ENCODE measurements around the gene RNF128. TPM values are rescaled to one million over a fixed set of nuclear protein-coding genes. Genes with fewer than 3 reads are reported as not detected.
A peak's percentile ranks its signal among the peaks of the same experiment; 100 is the strongest.

The RNF128 gene
- not detected in 2 replicates for polyA plus RNA-seq (2014; cell fraction: cytosol; rRNA removed)
- not detected in 2 replicates for polyA plus RNA-seq (2014; cell fraction: nucleus; rRNA removed)

DNA sequence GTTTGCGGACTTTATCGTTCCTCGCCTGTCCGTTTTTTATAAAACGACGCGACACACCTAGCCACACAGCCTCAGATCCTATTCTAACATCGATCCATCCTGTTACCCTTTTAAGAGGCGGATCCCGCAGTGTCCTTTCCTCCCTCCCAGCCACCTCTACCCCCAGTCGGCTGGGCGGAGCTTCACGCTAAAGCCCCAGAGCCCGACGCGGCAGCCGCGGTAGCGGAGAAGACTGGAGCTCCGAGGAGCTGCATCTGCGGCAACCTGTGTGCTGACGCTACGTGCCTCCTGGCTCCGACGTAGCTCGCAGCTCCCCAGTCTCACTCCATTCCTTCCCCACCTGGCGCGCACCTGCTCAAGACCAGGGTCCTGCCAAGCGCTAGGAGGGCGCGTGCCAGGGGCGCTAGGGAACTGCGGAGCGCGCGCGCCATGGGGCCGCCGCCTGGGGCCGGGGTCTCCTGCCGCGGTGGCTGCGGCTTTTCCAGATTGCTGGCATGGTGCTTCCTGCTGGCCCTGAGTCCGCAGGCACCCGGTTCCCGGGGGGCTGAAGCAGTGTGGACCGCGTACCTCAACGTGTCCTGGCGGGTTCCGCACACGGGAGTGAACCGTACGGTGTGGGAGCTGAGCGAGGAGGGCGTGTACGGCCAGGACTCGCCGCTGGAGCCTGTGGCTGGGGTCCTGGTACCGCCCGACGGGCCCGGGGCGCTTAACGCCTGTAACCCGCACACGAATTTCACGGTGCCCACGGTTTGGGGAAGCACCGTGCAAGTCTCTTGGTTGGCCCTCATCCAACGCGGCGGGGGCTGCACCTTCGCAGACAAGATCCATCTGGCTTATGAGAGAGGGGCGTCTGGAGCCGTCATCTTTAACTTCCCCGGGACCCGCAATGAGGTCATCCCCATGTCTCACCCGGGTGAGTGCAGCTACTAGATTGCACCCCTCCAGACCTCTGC is at the start of gene RNF128:
RNF128 (plus strand) TSS at position 217 of the 953 bp plus-strand sequence; CDS start at position 430, 213 bp downstream.
- peak; percentile 1 for DNase-seq (ENCODE audit: low spot score)

DNA sequence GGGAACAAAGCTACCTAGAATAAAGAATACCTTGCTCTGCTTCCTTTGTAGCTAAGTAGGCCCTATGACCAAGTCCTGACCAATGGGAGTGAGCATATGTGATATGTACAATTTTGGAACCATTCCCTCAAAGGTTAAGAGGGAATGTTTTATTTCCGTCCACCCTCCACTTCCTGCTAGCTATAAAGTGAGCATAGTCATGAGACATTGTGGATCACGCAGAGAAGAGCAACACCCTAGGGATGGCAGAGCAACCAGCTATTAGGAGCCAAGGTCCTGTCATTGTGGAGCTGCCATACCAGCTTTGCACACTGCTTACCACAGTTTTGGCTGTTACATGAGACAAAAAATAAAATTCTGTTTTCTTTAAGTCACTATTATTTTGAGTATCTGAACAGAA is 45.8 kb upstream of the RNF128 start:
- DNase-seq (ENCODE audit: low spot score), result no peak

DNA sequence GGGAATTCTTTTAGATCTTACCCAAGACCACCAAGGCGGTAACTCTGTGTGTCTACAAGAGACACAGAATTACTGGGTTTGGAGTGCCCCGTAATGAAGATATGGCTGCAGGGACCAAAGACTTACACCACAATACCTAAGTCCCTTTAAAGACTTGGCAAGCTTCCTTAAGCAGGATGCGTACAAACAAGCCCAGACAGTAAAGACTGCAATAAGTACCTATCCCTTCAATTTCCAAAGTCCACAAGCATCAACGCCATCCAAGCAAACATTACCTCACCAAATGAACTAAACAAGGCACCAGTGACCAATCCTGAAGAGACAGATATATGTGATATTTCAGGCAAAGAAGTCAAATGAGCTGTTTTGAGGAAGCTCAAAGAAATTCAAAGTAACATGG is 42.3 kb upstream of the RNF128 start:
- no peak for DNase-seq (ENCODE audit: low spot score)

DNA sequence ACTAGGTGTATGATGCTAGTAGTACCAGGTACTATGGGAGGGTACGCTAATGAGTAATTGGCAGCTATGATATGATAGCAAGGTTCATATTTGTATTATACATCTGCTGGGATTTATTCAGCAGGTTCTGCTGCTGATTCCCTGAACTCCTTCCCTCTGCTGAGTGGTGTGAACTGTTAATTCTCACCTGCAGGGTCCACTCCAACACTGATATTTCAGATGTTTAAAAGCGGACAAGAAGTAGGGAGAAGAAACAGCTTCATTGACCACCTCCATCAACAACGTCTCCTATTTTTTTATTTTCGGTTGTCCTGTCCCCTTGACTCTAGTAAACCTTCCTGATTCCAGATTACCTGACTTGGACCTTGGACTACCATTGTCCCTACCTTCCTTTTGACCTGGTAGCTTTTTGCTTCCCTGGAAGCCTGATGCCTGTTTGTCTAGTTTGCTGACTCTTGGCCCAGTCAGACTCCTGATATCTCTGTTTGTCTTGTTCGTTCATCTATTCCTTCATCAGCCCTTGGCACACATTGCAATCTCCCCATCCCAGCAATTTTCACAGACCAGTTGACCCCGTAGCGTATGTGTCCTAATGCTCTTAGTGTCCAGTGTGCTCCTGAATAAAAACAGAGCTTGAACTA is 34.0 kb upstream of the RNF128 start:
- DNase-seq (ENCODE audit: low spot score), result no peak

DNA sequence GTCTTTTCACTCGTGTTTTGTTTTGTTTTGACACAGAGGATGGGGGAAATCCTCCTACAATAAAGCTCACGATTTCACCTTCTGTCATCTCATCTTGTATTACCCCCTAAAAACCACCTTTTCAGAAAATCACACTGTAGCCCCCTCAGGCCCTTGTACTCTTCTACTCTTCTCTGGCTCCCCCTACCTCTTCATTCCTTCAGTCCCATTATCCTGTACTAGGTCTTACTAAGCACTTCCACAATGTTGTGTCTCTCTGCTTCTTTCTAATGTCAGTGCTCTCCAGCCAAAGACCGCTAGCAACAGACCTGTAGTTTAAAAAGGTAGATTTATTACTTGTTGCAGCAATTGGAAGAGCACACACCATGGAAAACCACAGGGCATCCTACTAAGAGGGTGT is 30.0 kb upstream of the RNF128 start:
- no peak for DNase-seq (ENCODE audit: low spot score)

- DNase-seq (ENCODE audit: low spot score), result no peak
Observed at GRCh38 chrX:106698693-106699092, 27.8 kb upstream of the RNF128 start.

DNA sequence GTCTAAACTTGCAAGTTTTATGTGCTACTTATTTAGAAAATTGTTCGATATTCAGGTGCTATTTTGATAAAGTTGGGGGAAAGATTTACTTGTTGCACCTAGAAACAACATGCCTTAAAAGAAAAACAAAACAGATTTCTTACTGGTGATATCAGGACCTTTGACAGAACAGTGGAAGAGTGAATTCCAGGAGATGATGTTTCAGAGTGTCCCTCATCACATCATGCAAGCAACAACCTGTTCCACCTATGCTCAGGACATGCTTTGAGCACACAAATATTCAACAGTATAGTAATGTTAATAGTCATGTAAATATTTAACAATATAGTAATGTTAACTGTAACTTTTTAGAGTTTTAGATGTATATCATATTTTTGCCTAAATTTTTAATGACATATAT is 23.9 kb upstream of the RNF128 start:
- DNase-seq (ENCODE audit: low spot score), result no peak

DNA sequence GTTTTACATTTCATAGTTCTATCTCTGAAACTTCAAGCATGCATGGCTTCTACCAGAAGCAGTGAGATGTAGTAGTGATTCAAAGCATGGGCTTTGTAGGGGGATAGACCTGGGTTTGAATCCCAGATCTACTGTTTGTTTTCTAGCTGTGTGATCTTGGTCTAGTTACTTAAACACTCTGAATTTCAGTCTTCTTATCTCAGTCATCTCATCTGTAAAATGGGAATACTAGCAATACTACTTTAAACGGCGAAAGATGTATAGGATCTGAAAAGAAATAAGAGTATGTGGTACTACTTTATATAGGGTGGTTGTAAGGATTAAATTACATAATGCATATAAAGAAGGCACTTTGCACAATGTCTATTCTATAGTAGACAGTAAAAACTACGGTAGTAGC is 20.0 kb upstream of the RNF128 start:
- no peak for DNase-seq (ENCODE audit: low spot score)

GRCh38 chrX:106707771-106708454 is 18.6 kb upstream of the RNF128 start:
- no peak for DNase-seq (ENCODE audit: low spot score)

DNA sequence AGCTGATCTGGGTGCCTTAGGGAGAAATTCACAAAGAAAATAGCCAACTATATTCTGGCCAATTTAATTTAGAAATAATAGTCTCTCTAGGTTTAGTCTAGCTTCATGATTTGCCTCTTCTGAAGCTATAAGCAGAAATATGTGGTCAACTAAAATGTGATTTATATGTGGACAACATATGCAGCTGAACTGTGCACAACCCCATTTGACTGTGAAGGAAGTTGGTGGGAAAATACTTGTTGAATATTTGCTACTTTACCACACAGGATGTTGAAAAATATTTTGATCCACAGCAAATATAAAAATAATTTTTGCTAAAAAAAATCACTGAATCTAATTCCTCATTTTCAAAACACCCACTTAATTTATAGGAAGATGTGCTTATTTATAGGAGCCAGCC is 15.7 kb upstream of the RNF128 start:
- no peak for DNase-seq (ENCODE audit: low spot score)

DNA sequence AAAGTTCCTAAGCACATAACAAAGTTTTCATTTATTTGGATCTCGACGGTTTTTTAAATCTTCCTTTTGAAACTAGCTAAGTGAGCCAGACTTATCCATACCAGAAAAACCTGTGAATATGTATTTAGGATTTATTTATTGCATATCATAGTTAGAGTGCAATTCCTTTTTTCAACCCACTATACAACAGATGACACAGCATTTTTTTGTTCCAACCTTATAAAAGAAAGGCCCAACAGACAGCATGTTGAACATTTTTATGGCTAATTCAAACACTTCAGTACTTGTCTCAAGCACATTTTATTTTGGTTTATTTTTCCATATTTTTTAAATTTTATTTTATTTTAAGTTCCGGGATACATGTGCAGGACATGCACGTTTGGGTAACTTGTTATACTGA is 15.1 kb upstream of the RNF128 start:
- DNase-seq (ENCODE audit: low spot score), result no peak

DNA sequence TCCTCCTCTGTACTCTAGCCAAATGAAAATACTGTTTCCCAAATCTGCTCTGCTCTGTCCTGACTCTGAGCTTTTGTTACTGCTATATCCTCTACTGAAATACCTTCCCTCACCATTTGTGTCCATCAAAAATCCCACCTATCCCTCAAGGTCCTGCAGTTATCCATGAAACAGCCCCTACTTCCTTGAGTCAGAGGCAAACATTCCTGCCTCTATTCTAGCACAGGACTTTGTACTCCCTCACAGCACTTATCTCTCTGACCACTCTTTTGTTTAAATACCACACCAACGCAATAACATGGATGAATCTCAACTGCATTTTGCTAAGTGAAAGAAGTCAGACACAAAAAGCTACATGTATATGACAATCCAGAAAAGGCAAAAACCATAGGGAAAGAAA is 10.5 kb upstream of the RNF128 start:
- DNase-seq (ENCODE audit: low spot score), result no peak

GRCh38 chrX:106716463-106716862 is 10.0 kb upstream of the RNF128 start:
- no peak for DNase-seq (ENCODE audit: low spot score)

DNA sequence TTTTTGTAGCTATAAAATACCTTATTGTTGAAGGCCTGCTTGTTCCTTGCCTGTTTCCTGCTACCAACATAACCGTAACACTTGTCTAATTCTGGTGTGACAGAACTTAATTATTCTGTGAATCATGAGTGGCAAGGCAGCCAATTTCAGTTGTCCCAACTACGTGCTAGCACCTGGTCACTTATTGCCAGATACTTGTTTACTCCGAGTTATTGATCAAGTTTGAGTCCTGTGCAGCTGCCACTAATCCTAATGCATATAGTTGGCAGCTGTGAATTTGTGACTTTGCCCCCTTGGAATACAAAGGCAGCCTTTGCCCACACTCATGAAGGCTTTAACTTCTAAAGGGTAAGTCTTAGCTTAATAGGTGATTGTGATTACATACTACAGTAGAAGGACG is 7.8 kb upstream of the RNF128 start:
- no peak for DNase-seq (ENCODE audit: low spot score)

- no peak for DNase-seq (ENCODE audit: low spot score)
Observed at GRCh38 chrX:106725931-106726330, 570 bp upstream of the RNF128 start.

GRCh38 chrX:106728337-106728736 is 1.8 kb downstream of the RNF128 start:
- no peak for DNase-seq (ENCODE audit: low spot score)

DNA sequence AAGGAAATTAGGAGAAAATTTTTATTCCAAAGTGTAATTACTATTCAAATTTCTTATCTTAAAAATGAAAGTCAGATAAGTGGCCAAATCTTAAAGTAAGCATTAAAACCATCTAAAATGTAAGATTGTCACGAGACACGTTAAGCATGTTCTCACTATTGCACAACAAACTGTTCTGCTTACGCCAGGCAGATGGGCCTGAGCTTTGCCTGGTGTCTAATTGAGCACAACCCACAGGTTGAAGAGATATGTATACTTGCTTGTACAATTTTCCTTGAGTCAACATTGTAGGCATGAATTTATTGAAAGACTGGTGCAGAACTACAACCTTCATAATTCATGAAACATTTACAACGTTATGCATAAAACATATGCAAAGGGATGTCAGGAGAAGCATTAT is 3.9 kb downstream of the RNF128 start:
- DNase-seq (ENCODE audit: low spot score), result no peak

DNA sequence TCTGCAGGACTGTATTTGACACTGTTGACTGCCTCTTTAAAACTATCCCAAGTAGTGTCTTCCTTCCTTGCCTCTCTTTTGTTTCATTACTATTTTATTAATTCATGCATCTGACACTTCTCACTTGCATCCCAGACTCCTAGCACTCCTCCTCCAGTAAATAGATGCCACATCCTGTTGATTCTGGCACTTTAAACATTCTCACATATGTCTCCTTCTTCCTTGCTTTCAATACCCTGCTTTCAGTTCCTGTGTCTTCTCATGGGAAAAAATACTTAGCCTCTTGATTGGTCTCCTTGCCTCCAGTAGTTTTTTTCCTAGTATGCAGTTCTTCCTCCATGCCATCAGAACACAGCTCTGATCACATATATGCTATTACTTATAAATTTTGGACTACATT is 5.1 kb downstream of the RNF128 start:
- DNase-seq (ENCODE audit: low spot score), result no peak

- no peak for DNase-seq (ENCODE audit: low spot score)
Observed at GRCh38 chrX:106734827-106735226, 8.3 kb downstream of the RNF128 start.

- DNase-seq (ENCODE audit: low spot score), result no peak
Observed at GRCh38 chrX:106740193-106740780, 13.8 kb downstream of the RNF128 start.

- DNase-seq (ENCODE audit: low spot score), result no peak
Observed at GRCh38 chrX:106742193-106742592, 15.7 kb downstream of the RNF128 start.

DNA sequence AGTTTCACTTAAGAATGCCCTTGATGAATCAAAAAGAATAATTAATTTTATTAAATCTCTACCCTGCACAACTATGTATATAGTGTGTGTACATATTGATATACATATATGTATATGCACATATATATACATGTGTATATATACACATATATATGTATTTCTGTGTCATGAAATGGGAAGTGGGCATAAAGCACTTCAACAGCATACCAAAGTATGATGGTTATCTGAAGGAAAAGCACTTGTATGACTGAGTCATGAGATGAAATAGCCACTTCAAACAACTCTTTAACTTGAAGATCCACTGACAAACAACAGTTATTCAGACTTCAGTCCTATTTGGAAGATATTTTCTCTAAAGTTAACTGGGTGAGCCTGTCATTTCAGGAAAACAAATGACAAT is 16.3 kb downstream of the RNF128 start:
- DNase-seq (ENCODE audit: low spot score), result no peak

Measured in SK-N-DZ (cell line).